HG03432 (cell line): ENCODE measurements around the gene CEP72.
"Not testable (repeated sequence)": the region's sequence is repeated elsewhere in the genome, so short reads cannot be mapped to it uniquely, and the experiment has no call there.

Experiments used
- ATAC-seq: cut with Tn5 transposase; IDR thresholded peaks from one replicate; pipeline ENCODE4 v1.9.1; 2021; ENCODE audit warnings: mild to moderate bottlenecking, moderate library complexity; ENCODE audit not compliant: unreplicated experiment

The CEP72 gene

GRCh38 chr5:611731-612486 lies at the start of gene CEP72:
TSS of gene CEP72 (plus strand) at chr5:612340. CDS start at chr5:612362, 22 bp downstream.
- peak; percentile 83 for ATAC-seq

- no peak for ATAC-seq
These were observed 46.2 kb upstream of the CEP72 start for GRCh38 chr5:565782-566440.

- no peak for ATAC-seq
These were observed 45.4 kb upstream of the CEP72 start for GRCh38 chr5:566636-567309.

- ATAC-seq, result no peak
These were observed 44.5 kb upstream of the CEP72 start for GRCh38 chr5:567664-568060.

- ATAC-seq, result no peak
These were observed 43.9 kb upstream of the CEP72 start for GRCh38 chr5:568061-568781.

GRCh38 chr5:568809-569208 lies 43.3 kb upstream of the CEP72 start:
- ATAC-seq, result no peak

- no peak for ATAC-seq
These were observed 42.7 kb upstream of the CEP72 start for GRCh38 chr5:569358-569867.

- ATAC-seq, result no peak
These were observed 42.2 kb upstream of the CEP72 start for GRCh38 chr5:569868-570361.

- ATAC-seq, result no peak
These were observed 41.7 kb upstream of the CEP72 start for GRCh38 chr5:570446-570845.

- ATAC-seq, result no peak
These were observed 41.3 kb upstream of the CEP72 start for GRCh38 chr5:570886-571285.

- ATAC-seq, result no peak
These were observed 40.3 kb upstream of the CEP72 start for GRCh38 chr5:571791-572190.

- no peak for ATAC-seq
These were observed 39.6 kb upstream of the CEP72 start for GRCh38 chr5:572398-573019.

GRCh38 chr5:573206-573605 lies 38.9 kb upstream of the CEP72 start:
- no peak for ATAC-seq

- no peak for ATAC-seq
These were observed 38.2 kb upstream of the CEP72 start for GRCh38 chr5:573976-574375.

GRCh38 chr5:574906-575305 lies 37.2 kb upstream of the CEP72 start:
- no peak for ATAC-seq

- ATAC-seq, result no peak
These were observed 36.5 kb upstream of the CEP72 start for GRCh38 chr5:575636-576035.

GRCh38 chr5:577214-577613 lies 34.9 kb upstream of the CEP72 start:
- not testable (repeated sequence) for ATAC-seq

GRCh38 chr5:577800-578199 lies 34.3 kb upstream of the CEP72 start:
- no peak for ATAC-seq

- no peak for ATAC-seq
These were observed 32.9 kb upstream of the CEP72 start for GRCh38 chr5:579211-579610.

GRCh38 chr5:579746-580366 lies 32.3 kb upstream of the CEP72 start:
- no peak for ATAC-seq
